ENCODE measurements around the gene CTXN1. TPM values are rescaled to one million over a fixed set of nuclear protein-coding genes. Genes with fewer than 3 reads are reported as not detected.

The CTXN1 gene
- total RNA-seq, 2 experiments from 2014 or later, result 1.0 TPM; not detected in 1

GRCh38 chr19:7908078-7908699 lies 17.7 kb downstream of the CTXN1 start:
- CTCF ChIA-PET (ENCODE audit: unreplicated experiment), result no interaction called here
- no peak overlapping the region for H2AFZ ChIP-seq (ENCODE audit: low read length)
- peaks cover 41% of the 10 kb centered on the region for H3K36me3 ChIP-seq (ENCODE audit: insufficient read depth, low read length)
- BruUV-seq (replicated peaks), result no TSS peak
- H3K4me3 ChIP-seq (ENCODE audit: low read depth, low read length, poor library complexity, severe bottlenecking), result no peak overlapping the region
- 0 out of 2 replicates have a peak, but pooled peaks cover 9% of the 10 kb centered on the region for H4K20me1 ChIP-seq (ENCODE audit: insufficient read depth, low read length)
- H3K9me2 ChIP-seq (ENCODE audit: insufficient read depth, low read length), result no peaks in the 10 kb centered on the region
- intact Hi-C loops (cut with micrococcal nuclease; ENCODE audit: unreplicated experiment), result no loop called here
- H3K4me2 ChIP-seq (ENCODE audit: low read length), result no peak overlapping the region
- no peak for TF ChIP-seq EZH2phosphoT487 (IDR thresholded peaks at IDR 0.05; ENCODE audit: borderline replicate concordance, low read depth, low read length)
- TF ChIP-seq, protein P1, sequence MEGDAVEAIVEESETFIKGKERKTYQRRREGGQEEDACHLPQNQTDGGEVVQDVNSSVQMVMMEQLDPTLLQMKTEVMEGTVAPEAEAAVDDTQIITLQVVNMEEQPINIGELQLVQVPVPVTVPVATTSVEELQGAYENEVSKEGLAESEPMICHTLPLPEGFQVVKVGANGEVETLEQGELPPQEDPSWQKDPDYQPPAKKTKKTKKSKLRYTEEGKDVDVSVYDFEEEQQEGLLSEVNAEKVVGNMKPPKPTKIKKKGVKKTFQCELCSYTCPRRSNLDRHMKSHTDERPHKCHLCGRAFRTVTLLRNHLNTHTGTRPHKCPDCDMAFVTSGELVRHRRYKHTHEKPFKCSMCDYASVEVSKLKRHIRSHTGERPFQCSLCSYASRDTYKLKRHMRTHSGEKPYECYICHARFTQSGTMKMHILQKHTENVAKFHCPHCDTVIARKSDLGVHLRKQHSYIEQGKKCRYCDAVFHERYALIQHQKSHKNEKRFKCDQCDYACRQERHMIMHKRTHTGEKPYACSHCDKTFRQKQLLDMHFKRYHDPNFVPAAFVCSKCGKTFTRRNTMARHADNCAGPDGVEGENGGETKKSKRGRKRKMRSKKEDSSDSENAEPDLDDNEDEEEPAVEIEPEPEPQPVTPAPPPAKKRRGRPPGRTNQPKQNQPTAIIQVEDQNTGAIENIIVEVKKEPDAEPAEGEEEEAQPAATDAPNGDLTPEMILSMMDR (conservative IDR thresholded peaks at IDR 0.05; ENCODE audit: low read length), result no peak
- H3K79me2 ChIP-seq (ENCODE audit: insufficient read depth, low read depth, low read length), result peaks cover 22% of the 10 kb centered on the region
- H3K4me1 ChIP-seq (ENCODE audit: insufficient read depth, low read length, poor library complexity, severe bottlenecking), result peaks cover 11% of the 10 kb centered on the region
- POLR2A ChIA-PET, result no interaction called here
- H3K9me3 ChIP-seq (ENCODE audit: low read length), result no peaks in the 10 kb centered on the region
- H3K27ac ChIP-seq (ENCODE audit: low read depth, low read length, poor library complexity, severe bottlenecking), result no peak overlapping the region
- DNase-seq (ENCODE audit: low spot score), result no peak

DNA sequence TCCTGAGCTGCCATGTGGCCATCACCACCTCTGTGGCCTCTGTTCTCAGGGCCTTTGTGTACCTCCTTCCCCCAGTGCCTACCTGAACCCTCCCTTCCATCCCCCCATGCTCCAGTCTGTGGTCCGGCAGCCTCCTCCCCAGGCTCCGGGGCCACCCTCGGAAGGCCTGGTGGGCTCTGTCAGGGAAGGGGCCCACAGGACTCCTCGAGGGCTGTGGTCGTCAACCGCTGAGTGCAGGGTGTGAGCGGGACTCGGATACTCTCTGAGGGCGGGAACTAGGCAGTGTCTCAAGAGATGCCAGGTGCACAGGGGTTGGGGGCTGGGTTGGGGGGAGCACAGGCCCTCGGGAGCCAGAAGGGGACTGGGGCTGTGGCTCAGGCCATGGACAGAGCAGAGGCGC lies 18.4 kb downstream of the CTXN1 start:
- CTCF ChIA-PET (ENCODE audit: unreplicated experiment), result no interaction called here
- Histone ChIP-seq H3K79me2 (ENCODE audit: insufficient read depth, low read depth, low read length) (peaks cover 22% of the 10 kb centered on the region), H3K36me3 (ENCODE audit: insufficient read depth, low read length) (peaks cover 35% of the 10 kb centered on the region), H4K20me1 (ENCODE audit: insufficient read depth, low read length) (0 out of 2 replicates have a peak, but pooled peaks cover 9% of the 10 kb centered on the region), H3K4me1 (ENCODE audit: insufficient read depth, low read length, poor library complexity, severe bottlenecking) (peaks cover 17% of the 10 kb centered on the region), H3K9me2 (ENCODE audit: insufficient read depth, low read length) (no peaks in the 10 kb centered on the region), H3K4me2 (ENCODE audit: low read length) (no peak overlapping the region), H3K27ac (ENCODE audit: low read depth, low read length, poor library complexity, severe bottlenecking) (no peak overlapping the region), H3K9me3 (ENCODE audit: low read length) (no peaks in the 10 kb centered on the region), H2AFZ (ENCODE audit: low read length) (no peak overlapping the region), H3K4me3 (ENCODE audit: low read depth, low read length, poor library complexity, severe bottlenecking) (no peak overlapping the region)
- intact Hi-C loops (cut with micrococcal nuclease; ENCODE audit: unreplicated experiment), result no loop called here
- no peak for TF ChIP-seq EZH2phosphoT487 (IDR thresholded peaks at IDR 0.05; ENCODE audit: borderline replicate concordance, low read depth, low read length)
- TF ChIP-seq, protein P1 (conservative IDR thresholded peaks at IDR 0.05; ENCODE audit: low read length), result no peak
- POLR2A ChIA-PET, result no interaction called here
- no TSS peak for BruUV-seq (replicated peaks)
- DNase-seq (ENCODE audit: low spot score), result no peak

GRCh38 chr19:7907122-7907521 lies 18.8 kb downstream of the CTXN1 start:
- intact Hi-C loops (cut with micrococcal nuclease; ENCODE audit: unreplicated experiment), result no loop called here
- H3K36me3 ChIP-seq (ENCODE audit: insufficient read depth, low read length), result peaks cover 34% of the 10 kb centered on the region
- no peak for TF ChIP-seq EZH2phosphoT487 (IDR thresholded peaks at IDR 0.05; ENCODE audit: borderline replicate concordance, low read depth, low read length)
- TF ChIP-seq, protein P1 (conservative IDR thresholded peaks at IDR 0.05; ENCODE audit: low read length), result no peak
- H3K79me2 ChIP-seq (ENCODE audit: insufficient read depth, low read depth, low read length), result peaks cover 22% of the 10 kb centered on the region
- ChIA-PET POLR2A (interaction anchor here (0.7 kb wide), 1 partner anchor 20 kb away, joined by 3 read pairs; no protein-coding TSS in a partner anchor), CTCF (ENCODE audit: unreplicated experiment) (no interaction called here)
- DNase-seq (ENCODE audit: low spot score), result no peak
- no peak overlapping the region for H3K4me3 ChIP-seq (ENCODE audit: low read depth, low read length, poor library complexity, severe bottlenecking)
- no TSS peak for BruUV-seq (replicated peaks)
- no peak overlapping the region for H2AFZ ChIP-seq (ENCODE audit: low read length)
- 0 out of 2 replicates have a peak, but pooled peaks cover 9% of the 10 kb centered on the region for H4K20me1 ChIP-seq (ENCODE audit: insufficient read depth, low read length)
- peaks cover 19% of the 10 kb centered on the region for H3K4me1 ChIP-seq (ENCODE audit: insufficient read depth, low read length, poor library complexity, severe bottlenecking)
- H3K27ac ChIP-seq (ENCODE audit: low read depth, low read length, poor library complexity, severe bottlenecking), result no peak overlapping the region
- no peaks in the 10 kb centered on the region for H3K9me2 ChIP-seq (ENCODE audit: insufficient read depth, low read length)
- H3K9me3 ChIP-seq (ENCODE audit: low read length), result no peaks in the 10 kb centered on the region
- H3K4me2 ChIP-seq (ENCODE audit: low read length), result no peak overlapping the region

All from OCI-LY7 (cell line).